Activated CD8-positive, alpha-beta T cell treated with anti-CD3 and anti-CD28 coated beads for 36 hours (primary cell): ENCODE data around the gene IL22. TPM values are rescaled to one million over a fixed set of nuclear protein-coding genes. Genes with fewer than 3 reads are reported as not detected.

Experiments
- ATAC-seq: fragments of 200-7000 bp; cut with Tn5 transposase; one replicate; pipeline ENCODE4 v1.10.0; 2021; ENCODE audit warnings: mild to moderate bottlenecking, moderate library complexity
- CTCF ChIA-PET: fragments of 350-600 bp; sonication (Branson Sonifier 250); formaldehyde crosslinking; loops from one replicate; lab custom pipeline; 2021; ENCODE audit warnings: antibody characterized with exemption; lab: Charles Lee
- POLR2A ChIA-PET: fragments of 350-600 bp; sonication (Branson Sonifier 250); formaldehyde crosslinking; loops from one replicate; lab custom pipeline; 2021; ENCODE audit warnings: antibody characterized with exemption; lab: Charles Lee
- DNase-seq: peaks from one replicate; pipeline ENCODE4 v3.0.0-alpha.2; 2020
- H3K27ac Mint-ChIP-seq: one replicate; pipeline ENCODE4 v1.8.0; 2021; ENCODE audit warnings: mild to moderate bottlenecking, mixed read lengths
- H3K27me3 Mint-ChIP-seq: one replicate; pipeline ENCODE4 v1.8.0; 2021; ENCODE audit warnings: mixed read lengths
- H3K36me3 Mint-ChIP-seq: one replicate; pipeline ENCODE4 v1.8.0; 2021; ENCODE audit warnings: low read depth, mixed read lengths
- H3K4me1 Mint-ChIP-seq: one replicate; pipeline ENCODE4 v1.8.0; 2021; ENCODE audit warnings: low read depth, mixed read lengths
- H3K4me3 Mint-ChIP-seq: one replicate; pipeline ENCODE4 v1.8.0; 2021; ENCODE audit warnings: mild to moderate bottlenecking, moderate library complexity, mixed read lengths
- H3K9me3 Mint-ChIP-seq: one replicate; pipeline ENCODE4 v1.8.0; 2021; ENCODE audit warnings: mixed read lengths
- CTCF ChIP-seq: fragments of 200-600 bp; IDR thresholded peaks from one replicate; pipeline ENCODE4 v1.8.0; 2022; ENCODE audit warnings: antibody characterized with exemption, mild to moderate bottlenecking
- intact Hi-C: fragments of 100-400 bp; cut with micrococcal nuclease; formaldehyde crosslinking; loops from one replicate; pipeline ENCODE4 v1.10.0; 2022
- total RNA-seq, 2 experiments: library from RNA; stranded (reverse); gene quantifications; one replicate each; pipeline ENCODE4 v1.2.3, GENCODE V29; 2021

The IL22 gene
- total RNA-seq, 2 experiments from 2014 or later, result not detected

GRCh38 chr12:68272732-68273131 lies 19.3 kb upstream of the IL22 start:
- CTCF ChIA-PET, result no interaction called here

GRCh38 chr12:68271346-68271745 lies 17.9 kb upstream of the IL22 start:
- peaks cover 13% of the 10 kb centered on the region for H3K27me3 Mint-ChIP-seq
- H3K9me3 Mint-ChIP-seq, result no peaks in the 10 kb centered on the region
- DNase-seq (no peak), ATAC-seq (no peak)
- no peaks in the 10 kb centered on the region for H3K36me3 Mint-ChIP-seq
- ChIA-PET POLR2A (no interaction called here), CTCF (no interaction called here)
- no peak overlapping the region for H3K27ac Mint-ChIP-seq
- H3K4me1 Mint-ChIP-seq, result peaks cover 28% of the 10 kb centered on the region
- TF ChIP-seq CTCF, result no peak
- no peak overlapping the region for H3K4me3 Mint-ChIP-seq
- intact Hi-C loops, result no loop called here

More at GRCh38 chr12:68272732-68273131, 19.3 kb upstream of the IL22 start:
- DNase-seq (no peak), ATAC-seq (no peak)
- H3K4me3 Mint-ChIP-seq, result no peak overlapping the region
- H3K4me1 Mint-ChIP-seq, result peaks cover 34% of the 10 kb centered on the region
- POLR2A ChIA-PET, result interaction anchor here (1.5 kb wide), 1 partner anchor 153 kb away, joined by 4 read pairs; no protein-coding TSS in a partner anchor
- no peaks in the 10 kb centered on the region for H3K36me3 Mint-ChIP-seq
- no peaks in the 10 kb centered on the region for H3K9me3 Mint-ChIP-seq
- no peak overlapping the region for H3K27ac Mint-ChIP-seq
- H3K27me3 Mint-ChIP-seq, result peaks cover 13% of the 10 kb centered on the region
- TF ChIP-seq CTCF, result no peak
- intact Hi-C loops, result no loop called here

- no peak for DNase-seq
- ATAC-seq, result no peak
- H3K27ac Mint-ChIP-seq, result no peak overlapping the region
- H3K4me1 Mint-ChIP-seq, result peaks cover 24% of the 10 kb centered on the region
- H3K36me3 Mint-ChIP-seq, result no peaks in the 10 kb centered on the region
- no peak for TF ChIP-seq CTCF
- H3K27me3 Mint-ChIP-seq, result peaks cover 14% of the 10 kb centered on the region
- H3K9me3 Mint-ChIP-seq, result no peaks in the 10 kb centered on the region
- POLR2A ChIA-PET, result no interaction called here
- H3K4me3 Mint-ChIP-seq, result no peak overlapping the region
- intact Hi-C loops, result no loop called here
- CTCF ChIA-PET, result no interaction called here
These were observed 17.0 kb upstream of the IL22 start for GRCh38 chr12:68270358-68270757.

- Mint-ChIP-seq H3K4me1 (peaks cover 28% of the 10 kb centered on the region), H3K9me3 (no peaks in the 10 kb centered on the region), H3K27me3 (peaks cover 15% of the 10 kb centered on the region), H3K4me3 (no peak overlapping the region), H3K27ac (no peak overlapping the region), H3K36me3 (no peaks in the 10 kb centered on the region)
- ChIA-PET POLR2A (no interaction called here), CTCF (no interaction called here)
- ATAC-seq (peak; percentile 50), DNase-seq (peak; percentile 41)
- intact Hi-C loops, result no loop called here
- TF ChIP-seq CTCF, result no peak
These were observed 16.4 kb upstream of the IL22 start for GRCh38 chr12:68269779-68270178.

GRCh38 chr12:68268967-68269366 lies 15.6 kb upstream of the IL22 start:
- ChIA-PET CTCF (no interaction called here), POLR2A (no interaction called here)
- H3K4me1 Mint-ChIP-seq, result peaks cover 29% of the 10 kb centered on the region
- intact Hi-C loops, result no loop called here
- no peak for TF ChIP-seq CTCF
- H3K27me3 Mint-ChIP-seq, result peaks cover 19% of the 10 kb centered on the region
- no peaks in the 10 kb centered on the region for H3K36me3 Mint-ChIP-seq
- H3K27ac Mint-ChIP-seq, result no peak overlapping the region
- ATAC-seq (no peak), DNase-seq (no peak)
- H3K9me3 Mint-ChIP-seq, result no peaks in the 10 kb centered on the region
- H3K4me3 Mint-ChIP-seq, result no peak overlapping the region
